ENCODE results near the gene RNF212B. TPM values are rescaled to one million over a fixed set of nuclear protein-coding genes. Genes with fewer than 3 reads are reported as not detected.
"Not testable (repeated sequence)": the region's sequence is repeated elsewhere in the genome, so short reads cannot be mapped to it uniquely, and the experiment has no call there.

The RNF212B gene
- total RNA-seq, 2 donors from 2014 or later, result not detected

DNA sequence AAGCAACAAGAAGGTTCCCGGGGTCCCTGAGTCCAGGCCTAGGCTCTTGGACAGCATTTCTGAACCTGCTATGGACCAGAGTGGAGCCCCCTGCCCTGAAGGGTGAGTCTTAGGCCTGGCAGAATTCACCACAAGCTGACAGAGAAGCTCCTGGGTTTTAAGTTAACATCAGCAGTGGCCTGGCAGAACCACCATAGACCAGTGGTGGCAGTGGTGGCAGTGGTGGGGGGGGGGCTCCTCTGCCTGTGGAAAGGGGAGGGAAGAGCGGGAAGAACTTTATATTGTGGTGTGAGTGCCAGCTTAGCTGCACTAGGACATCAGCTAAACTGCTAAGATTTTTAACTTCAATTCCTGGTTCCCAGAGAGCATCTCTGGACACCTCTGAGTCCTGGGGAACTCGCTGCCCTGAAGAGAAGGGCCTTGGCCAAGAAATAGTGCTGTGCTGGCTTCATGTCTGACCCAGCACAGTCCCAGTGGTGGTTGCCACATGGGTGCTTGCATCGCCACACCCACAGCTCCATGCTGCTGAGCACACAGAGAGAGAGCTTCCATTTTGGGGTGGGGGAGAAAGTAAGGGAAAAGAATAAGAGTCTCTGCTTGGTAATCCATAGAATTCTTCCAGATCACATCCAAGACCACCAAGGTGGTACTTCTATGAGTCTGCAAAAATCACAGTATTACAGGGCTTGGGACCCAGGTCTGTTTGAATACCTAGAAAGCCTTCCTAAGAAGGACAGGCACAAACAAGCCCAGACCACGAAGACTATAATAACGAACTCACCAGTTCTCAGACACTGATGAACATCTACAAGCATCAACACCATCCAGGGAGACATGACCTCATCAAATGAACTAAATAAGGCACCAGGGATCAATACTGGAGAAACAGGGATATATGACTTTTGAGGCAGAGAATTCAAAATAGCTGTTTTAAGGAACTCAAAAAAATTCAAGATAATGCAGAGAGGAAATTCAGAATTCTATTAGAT lies 20.4 kb upstream of the RNF212B start:
- no peak for DNase-seq
- no peaks in the 10 kb centered on the region for H3K9me3 ChIP-seq
- H3K4me3 ChIP-seq, result no peak overlapping the region
- TF ChIP-seq CTCF (IDR thresholded peaks at IDR 0.05), result no peak
- H3K36me3 ChIP-seq, result no peaks in the 10 kb centered on the region
- intact Hi-C loops (cut with DNase I), result no loop called here
- no peak overlapping the region for H3K9ac ChIP-seq (ENCODE audit: low read depth in 2 of 2, low read length in 2 of 2)
- no peaks in the 10 kb centered on the region for H3K27me3 ChIP-seq
- no peak overlapping the region for H3K27ac ChIP-seq
- H3K4me1 ChIP-seq, result no peaks in the 10 kb centered on the region

- H3K4me1 ChIP-seq, result no peaks in the 10 kb centered on the region
- no peak overlapping the region for H3K9ac ChIP-seq (ENCODE audit: low read depth in 2 of 2, low read length in 2 of 2)
- no peak overlapping the region for H3K4me3 ChIP-seq
- no peak for TF ChIP-seq CTCF (IDR thresholded peaks at IDR 0.05)
- no peaks in the 10 kb centered on the region for H3K27me3 ChIP-seq
- no peaks in the 10 kb centered on the region for H3K9me3 ChIP-seq
- DNase-seq, result no peak
- intact Hi-C loops (cut with DNase I), result no loop called here
- H3K36me3 ChIP-seq, result no peaks in the 10 kb centered on the region
- H3K27ac ChIP-seq, result no peak overlapping the region
These were observed 18.7 kb upstream of the RNF212B start for GRCh38 chr14:23219075-23219474.

GRCh38 chr14:23224958-23225357 lies 12.8 kb upstream of the RNF212B start:
- H3K9me3 ChIP-seq; H3K4me3 ChIP-seq; H3K9ac ChIP-seq (ENCODE audit: low read depth in 2 of 2, low read length in 2 of 2); H3K27ac ChIP-seq; intact Hi-C loops (cut with DNase I); H3K4me1 ChIP-seq; H3K27me3 ChIP-seq; DNase-seq; H3K36me3 ChIP-seq: not testable (repeated sequence)

- TF ChIP-seq CTCF (IDR thresholded peaks at IDR 0.05), result no peak
- no peak overlapping the region for H3K4me3 ChIP-seq
- DNase-seq, result no peak
- no peaks in the 10 kb centered on the region for H3K27me3 ChIP-seq
- no peaks in the 10 kb centered on the region for H3K4me1 ChIP-seq
- H3K9ac ChIP-seq (ENCODE audit: low read depth in 2 of 2, low read length in 2 of 2), result no peak overlapping the region
- H3K9me3 ChIP-seq, result no peaks in the 10 kb centered on the region
- no peak overlapping the region for H3K27ac ChIP-seq
- intact Hi-C loops (cut with DNase I), result no loop called here
- no peaks in the 10 kb centered on the region for H3K36me3 ChIP-seq
These were observed 10.2 kb upstream of the RNF212B start for GRCh38 chr14:23227566-23227965.

GRCh38 chr14:23228812-23229211 lies 8.9 kb upstream of the RNF212B start:
- Histone ChIP-seq H3K36me3 (no peaks in the 10 kb centered on the region), H3K27me3 (no peaks in the 10 kb centered on the region), H3K9me3 (no peaks in the 10 kb centered on the region), H3K9ac (ENCODE audit: low read depth in 2 of 2, low read length in 2 of 2) (no peak overlapping the region), H3K27ac (no peak overlapping the region), H3K4me1 (no peaks in the 10 kb centered on the region), H3K4me3 (no peak overlapping the region)
- intact Hi-C loops (cut with DNase I), result no loop called here
- no peak for TF ChIP-seq CTCF (IDR thresholded peaks at IDR 0.05)
- no peak for DNase-seq

DNA sequence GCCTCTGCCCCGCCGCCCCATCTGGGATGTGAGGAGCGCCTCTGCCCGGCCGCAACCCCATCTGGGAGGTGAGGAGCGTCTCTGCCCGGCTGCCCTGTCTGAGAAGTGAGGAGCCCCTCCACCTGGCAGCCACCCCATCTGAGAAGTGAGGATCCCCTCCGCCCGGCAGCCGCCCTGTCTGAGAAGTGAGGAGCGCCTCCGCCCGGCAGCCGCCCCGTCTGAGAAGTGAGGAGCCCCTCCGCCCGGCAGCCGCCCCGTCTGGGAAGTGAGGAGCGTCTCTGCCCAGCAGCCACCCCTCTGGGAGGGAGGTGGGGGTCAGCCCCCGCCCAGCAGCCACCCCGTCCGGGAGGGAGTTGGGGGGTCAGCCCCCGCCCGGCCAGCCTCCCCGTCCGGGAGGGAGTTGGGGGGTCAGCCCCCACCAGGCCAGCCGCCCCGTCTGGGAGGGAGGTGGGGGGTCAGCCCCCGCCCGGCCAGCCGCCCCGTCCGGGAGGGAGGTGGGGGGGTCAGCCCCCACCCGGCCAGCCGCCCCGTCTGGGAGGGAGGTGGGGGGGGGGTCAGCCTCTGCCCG lies 5.4 kb upstream of the RNF212B start:
- H3K4me1 ChIP-seq; DNase-seq; H3K27ac ChIP-seq; H3K9me3 ChIP-seq; intact Hi-C loops (cut with DNase I); H3K4me3 ChIP-seq; H3K9ac ChIP-seq (ENCODE audit: low read depth in 2 of 2, low read length in 2 of 2); H3K27me3 ChIP-seq; H3K36me3 ChIP-seq: not testable (repeated sequence)

Data from colonic mucosa (tissue), 4 donors.